Right atrium auricular region (tissue), 2 donors: ENCODE measurements around the gene MMP24OS. TPM values are rescaled to one million over a fixed set of nuclear protein-coding genes. Genes with fewer than 3 reads are reported as not detected.

Experiments
- DNase-seq: peaks from one replicate; pipeline ENCODE4 v3.0.0-alpha.2; 2019; ENCODE audit warnings: low spot score
- H3K27ac ChIP-seq, 2 donors: fragments of 200-600 bp; sonication (generic); 1 replicate in 1 of 2; 2 replicates in 1 of 2; pipeline ENCODE4 v1.5.1; 2016 to 2019
- H3K27me3 ChIP-seq, 2 donors: fragments of 200-600 bp; sonication (generic); one replicate each; pipeline versions ENCODE4 v1.5.1 to v1.6.0; 2017 to 2019
- H3K36me3 ChIP-seq: fragments of 200-600 bp; sonication (generic); one replicate; pipeline ENCODE4 v1.5.1; 2016
- H3K4me1 ChIP-seq, 2 donors: fragments of 200-600 bp; sonication (generic); one replicate each; pipeline versions ENCODE4 v1.5.1 to v1.6.0; 2017 to 2019
- H3K4me3 ChIP-seq, 2 donors: fragments of 200-600 bp; sonication (generic); 1 replicate in 1 of 2; 2 replicates in 1 of 2; pipeline ENCODE4 v1.5.1; 2017 to 2019; ENCODE audit warnings: mild to moderate bottlenecking in 1 of 2, moderate library complexity in 1 of 2
- H3K9me3 ChIP-seq, 2 donors: fragments of 200-600 bp; sonication (generic); one replicate each; pipeline ENCODE4 v1.5.1; 2019
- total RNA-seq, 2 donors: library from RNA; depleted of rRNA; stranded (reverse); fragments of >200 nt; gene quantifications; one replicate each; pipeline ENCODE4 v1.1.0, GENCODE V29; 2016
- TF ChIP-seq, protein P1 (sequence below), 2 donors: fragments of 200-600 bp; sonication (generic); IDR thresholded peaks; one replicate each; pipeline ENCODE4 v1.5.1; 2019; ENCODE audit warnings: antibody characterized with exemption in 2 of 2

The MMP24OS gene
- total RNA-seq, 2 donors from 2014 or later = 11.9 to 24.2 TPM

GRCh38 chr20:35298264-35298663 lies 20.3 kb upstream of the MMP24OS start:
- Histone ChIP-seq H3K36me3 (no peaks in the 10 kb centered on the region), H3K4me3 (no peak overlapping the region), H3K27me3 (no peaks in the 10 kb centered on the region), H3K9me3 (no peaks in the 10 kb centered on the region), H3K27ac (no peak overlapping the region), H3K4me1 (no peaks in the 10 kb centered on the region)
- no peak for DNase-seq
- TF ChIP-seq, protein P1, sequence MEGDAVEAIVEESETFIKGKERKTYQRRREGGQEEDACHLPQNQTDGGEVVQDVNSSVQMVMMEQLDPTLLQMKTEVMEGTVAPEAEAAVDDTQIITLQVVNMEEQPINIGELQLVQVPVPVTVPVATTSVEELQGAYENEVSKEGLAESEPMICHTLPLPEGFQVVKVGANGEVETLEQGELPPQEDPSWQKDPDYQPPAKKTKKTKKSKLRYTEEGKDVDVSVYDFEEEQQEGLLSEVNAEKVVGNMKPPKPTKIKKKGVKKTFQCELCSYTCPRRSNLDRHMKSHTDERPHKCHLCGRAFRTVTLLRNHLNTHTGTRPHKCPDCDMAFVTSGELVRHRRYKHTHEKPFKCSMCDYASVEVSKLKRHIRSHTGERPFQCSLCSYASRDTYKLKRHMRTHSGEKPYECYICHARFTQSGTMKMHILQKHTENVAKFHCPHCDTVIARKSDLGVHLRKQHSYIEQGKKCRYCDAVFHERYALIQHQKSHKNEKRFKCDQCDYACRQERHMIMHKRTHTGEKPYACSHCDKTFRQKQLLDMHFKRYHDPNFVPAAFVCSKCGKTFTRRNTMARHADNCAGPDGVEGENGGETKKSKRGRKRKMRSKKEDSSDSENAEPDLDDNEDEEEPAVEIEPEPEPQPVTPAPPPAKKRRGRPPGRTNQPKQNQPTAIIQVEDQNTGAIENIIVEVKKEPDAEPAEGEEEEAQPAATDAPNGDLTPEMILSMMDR (IDR thresholded peaks at IDR 0.05) = no peak

- TF ChIP-seq, protein P1 (IDR thresholded peaks at IDR 0.05) = no peak
- H3K27me3 ChIP-seq = no peaks in the 10 kb centered on the region
- H3K4me1 ChIP-seq = no peaks in the 10 kb centered on the region
- H3K4me3 ChIP-seq = no peak overlapping the region
- DNase-seq = no peak
- no peaks in the 10 kb centered on the region for H3K36me3 ChIP-seq
- H3K9me3 ChIP-seq = no peaks in the 10 kb centered on the region
- H3K27ac ChIP-seq = no peak overlapping the region
Observed at GRCh38 chr20:35297740-35298139, 19.8 kb upstream of the MMP24OS start.

GRCh38 chr20:35297155-35297554 lies 19.2 kb upstream of the MMP24OS start:
- no peak for DNase-seq
- H3K27ac ChIP-seq = no peak overlapping the region
- no peaks in the 10 kb centered on the region for H3K36me3 ChIP-seq
- H3K4me1 ChIP-seq = no peaks in the 10 kb centered on the region
- H3K9me3 ChIP-seq = no peaks in the 10 kb centered on the region
- no peaks in the 10 kb centered on the region for H3K27me3 ChIP-seq
- TF ChIP-seq, protein P1 (IDR thresholded peaks at IDR 0.05) = no peak
- no peak overlapping the region for H3K4me3 ChIP-seq

GRCh38 chr20:35296101-35296554 lies 18.2 kb upstream of the MMP24OS start:
- H3K9me3 ChIP-seq = no peaks in the 10 kb centered on the region
- TF ChIP-seq, protein P1 (IDR thresholded peaks at IDR 0.05) = no peak
- no peaks in the 10 kb centered on the region for H3K27me3 ChIP-seq
- no peak for DNase-seq
- no peak overlapping the region for H3K4me3 ChIP-seq
- H3K27ac ChIP-seq = no peak overlapping the region
- no peaks in the 10 kb centered on the region for H3K36me3 ChIP-seq
- no peaks in the 10 kb centered on the region for H3K4me1 ChIP-seq

GRCh38 chr20:35295674-35296073 lies 17.8 kb upstream of the MMP24OS start:
- no peaks in the 10 kb centered on the region for H3K27me3 ChIP-seq
- no peaks in the 10 kb centered on the region for H3K9me3 ChIP-seq
- DNase-seq = no peak
- TF ChIP-seq, protein P1 (IDR thresholded peaks at IDR 0.05) = no peak
- H3K27ac ChIP-seq = no peak overlapping the region
- no peaks in the 10 kb centered on the region for H3K4me1 ChIP-seq
- H3K36me3 ChIP-seq = no peaks in the 10 kb centered on the region
- H3K4me3 ChIP-seq = no peak overlapping the region

- Histone ChIP-seq H3K4me1 (no peaks in the 10 kb centered on the region), H3K4me3 (no peak overlapping the region), H3K27me3 (no peaks in the 10 kb centered on the region), H3K36me3 (no peaks in the 10 kb centered on the region), H3K9me3 (no peaks in the 10 kb centered on the region), H3K27ac (no peak overlapping the region)
- DNase-seq = no peak
- TF ChIP-seq, protein P1 (IDR thresholded peaks at IDR 0.05) = no peak
Observed at GRCh38 chr20:35295058-35295457, 17.1 kb upstream of the MMP24OS start.
